OCI-LY7 (cell line): Measurements from ENCODE around the gene PHF21B. TPM values are rescaled to one million over a fixed set of nuclear protein-coding genes. Genes with fewer than 3 reads are reported as not detected.

Experiments used
- BruUV-seq: library from RNA; stranded (reverse); fragments of 400-500 nt; replicated peaks from 2 replicates; lab custom pipeline; 2021; lab: Mats Ljungman, UMichigan
- CTCF ChIA-PET: fragments of 300-600 bp; sonication (Branson Sonifier 250); formaldehyde crosslinking; loops from one replicate; lab custom pipeline; 2022; ENCODE audit warnings: antibody characterized with exemption; ENCODE audit not compliant: unreplicated experiment; lab: Charles Lee
- POLR2A ChIA-PET: fragments of 300-600 bp; sonication (Branson Sonifier 250); formaldehyde crosslinking; loops from one replicate; lab custom pipeline; 2022; ENCODE audit warnings: antibody characterized with exemption; lab: Charles Lee
- DNase-seq: peaks from one replicate; pipeline ENCODE4 v3.0.0-alpha.2; 2015; ENCODE audit warnings: low spot score
- H2AFZ ChIP-seq: fragments of 200-600 bp; sonication (generic), shearing (Covaris generic); 2 replicates; pipeline ENCODE4 v1.6.1; 2014; ENCODE audit warnings: mild to moderate bottlenecking, antibody characterized with exemption, low read length, moderate library complexity
- H3K27ac ChIP-seq: fragments of 200-600 bp; sonication (generic); 2 replicates; pipeline ENCODE4 v1.5.1; 2014; ENCODE audit warnings: mixed run types, low read depth, mild to moderate bottlenecking, moderate library complexity, low read length, inconsistent platforms; ENCODE audit not compliant: poor library complexity, severe bottlenecking
- H3K36me3 ChIP-seq: fragments of 200-600 bp; sonication (generic); 2 replicates; pipeline ENCODE4 v1.6.1; 2014; ENCODE audit warnings: mild to moderate bottlenecking, antibody characterized with exemption, low read length, moderate library complexity, mixed read lengths; ENCODE audit not compliant: insufficient read depth
- H3K4me1 ChIP-seq: fragments of 200-600 bp; sonication (generic); 2 replicates; pipeline ENCODE4 v1.5.1; 2014; ENCODE audit warnings: mild to moderate bottlenecking, low read length; ENCODE audit not compliant: insufficient read depth, poor library complexity, severe bottlenecking
- H3K4me2 ChIP-seq: fragments of 200-600 bp; sonication (generic); 2 replicates; pipeline ENCODE4 v1.6.1; 2014; ENCODE audit warnings: mild to moderate bottlenecking, low read length
- H3K4me3 ChIP-seq: fragments of 200-600 bp; sonication (generic); 2 replicates; pipeline ENCODE4 v1.5.1; 2014; ENCODE audit warnings: mild to moderate bottlenecking, low read depth, low read length; ENCODE audit not compliant: poor library complexity, severe bottlenecking
- H3K79me2 ChIP-seq: fragments of 200-600 bp; sonication (generic); 2 replicates; pipeline ENCODE4 v1.6.1; 2016; ENCODE audit warnings: low read depth, mild to moderate bottlenecking, low read length, moderate library complexity, mixed read lengths; ENCODE audit not compliant: insufficient read depth
- H3K9me2 ChIP-seq: fragments of 200-600 bp; sonication (generic); 2 replicates; pipeline ENCODE4 v1.6.1; 2016; ENCODE audit warnings: mild to moderate bottlenecking, low read length, mixed read lengths; ENCODE audit not compliant: insufficient read depth
- H3K9me3 ChIP-seq: fragments of 200-600 bp; sonication (generic); 2 replicates; pipeline ENCODE4 v1.6.1; 2014; ENCODE audit warnings: mild to moderate bottlenecking, mixed run types, low read length, mixed read lengths
- H4K20me1 ChIP-seq: fragments of 200-600 bp; sonication (generic); 2 replicates; pipeline ENCODE4 v1.6.1; 2014; ENCODE audit warnings: mild to moderate bottlenecking, antibody characterized with exemption, low read length, moderate library complexity, mixed read lengths; ENCODE audit not compliant: insufficient read depth
- EZH2phosphoT487 ChIP-seq: fragments of 200-600 bp; sonication (generic); IDR thresholded peaks from 2 replicates; pipeline ENCODE4 v1.6.1; 2018; ENCODE audit warnings: low read depth, borderline replicate concordance, mild to moderate bottlenecking, mixed run types, antibody characterized with exemption, low read length, moderate library complexity, mixed read lengths
- intact Hi-C: fragments of 100-400 bp; cut with micrococcal nuclease; formaldehyde crosslinking; loops from one replicate; pipeline ENCODE4 v1.10.0; 2022; ENCODE audit not compliant: unreplicated experiment
- total RNA-seq, 2 experiments: library from RNA; depleted of rRNA in 1 of 2; stranded (reverse); fragments of >200 nt in 1 of 2; shearing (Covaris generic) in 1 of 2; gene quantifications; 2 replicates each; pipeline ENCODE4 v1.2.3, GENCODE V29; 2014 to 2022
- TF ChIP-seq, protein P1 (sequence below): fragments of 200-600 bp; sonication (generic); conservative IDR thresholded peaks from 2 replicates; pipeline ENCODE4 v1.5.1; 2014; ENCODE audit warnings: mild to moderate bottlenecking, antibody characterized with exemption, low read length, moderate library complexity, mixed read lengths

PHF21B gene
- total RNA-seq, 2 experiments from 2014 or later = 9.4 to 12.4 TPM

DNA sequence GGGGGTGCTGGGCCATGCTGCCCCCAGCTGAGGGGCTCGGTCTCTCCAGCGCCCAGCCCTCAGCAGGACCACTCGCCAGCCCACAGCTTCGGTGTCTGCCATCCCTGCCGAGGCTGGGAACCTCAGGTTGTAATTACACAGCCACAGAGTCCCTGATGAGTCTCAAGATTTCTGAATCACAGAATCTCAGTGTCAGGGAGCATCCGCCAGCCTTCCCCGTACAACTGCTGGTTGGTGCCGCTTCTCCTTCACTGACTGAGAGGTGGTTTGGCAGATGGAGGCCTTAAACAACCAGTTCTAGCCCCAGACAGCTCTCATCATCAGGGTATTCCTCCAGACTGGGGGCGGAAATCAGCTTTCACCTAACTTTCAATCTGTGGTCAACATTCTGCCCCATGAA lies 13.7 kb downstream of the PHF21B start:
- no peaks in the 10 kb centered on the region for H3K79me2 ChIP-seq
- TF ChIP-seq EZH2phosphoT487 = no peak
- TF ChIP-seq, protein P1, sequence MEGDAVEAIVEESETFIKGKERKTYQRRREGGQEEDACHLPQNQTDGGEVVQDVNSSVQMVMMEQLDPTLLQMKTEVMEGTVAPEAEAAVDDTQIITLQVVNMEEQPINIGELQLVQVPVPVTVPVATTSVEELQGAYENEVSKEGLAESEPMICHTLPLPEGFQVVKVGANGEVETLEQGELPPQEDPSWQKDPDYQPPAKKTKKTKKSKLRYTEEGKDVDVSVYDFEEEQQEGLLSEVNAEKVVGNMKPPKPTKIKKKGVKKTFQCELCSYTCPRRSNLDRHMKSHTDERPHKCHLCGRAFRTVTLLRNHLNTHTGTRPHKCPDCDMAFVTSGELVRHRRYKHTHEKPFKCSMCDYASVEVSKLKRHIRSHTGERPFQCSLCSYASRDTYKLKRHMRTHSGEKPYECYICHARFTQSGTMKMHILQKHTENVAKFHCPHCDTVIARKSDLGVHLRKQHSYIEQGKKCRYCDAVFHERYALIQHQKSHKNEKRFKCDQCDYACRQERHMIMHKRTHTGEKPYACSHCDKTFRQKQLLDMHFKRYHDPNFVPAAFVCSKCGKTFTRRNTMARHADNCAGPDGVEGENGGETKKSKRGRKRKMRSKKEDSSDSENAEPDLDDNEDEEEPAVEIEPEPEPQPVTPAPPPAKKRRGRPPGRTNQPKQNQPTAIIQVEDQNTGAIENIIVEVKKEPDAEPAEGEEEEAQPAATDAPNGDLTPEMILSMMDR = no peak
- H3K4me3 ChIP-seq = no peak overlapping the region
- no peaks in the 10 kb centered on the region for H3K9me2 ChIP-seq
- H3K27ac ChIP-seq = no peak overlapping the region
- H3K9me3 ChIP-seq = no peaks in the 10 kb centered on the region
- no peaks in the 10 kb centered on the region; the same call in 1 of the 2 replicates for H4K20me1 ChIP-seq
- ChIA-PET CTCF (no interaction called here), POLR2A (no interaction called here)
- no peak overlapping the region for H3K4me2 ChIP-seq
- H2AFZ ChIP-seq = no peak overlapping the region
- no peak for DNase-seq
- no TSS peak for BruUV-seq
- intact Hi-C loops = no loop called here
- H3K36me3 ChIP-seq = peaks cover under 1% of the 10 kb centered on the region; the same call in 1 of the 2 replicates
- H3K4me1 ChIP-seq = no peaks in the 10 kb centered on the region

GRCh38 chr22:44995715-44996114 lies 14.1 kb downstream of the PHF21B start:
- no peak for DNase-seq
- Histone ChIP-seq H3K9me2 (no peaks in the 10 kb centered on the region), H3K4me3 (no peak overlapping the region), H3K4me2 (no peak overlapping the region), H3K4me1 (no peaks in the 10 kb centered on the region), H4K20me1 (no peaks in the 10 kb centered on the region; the same call in 1 of the 2 replicates), H3K9me3 (no peaks in the 10 kb centered on the region), H3K79me2 (no peaks in the 10 kb centered on the region), H3K36me3 (no peaks in the 10 kb centered on the region), H2AFZ (no peak overlapping the region), H3K27ac (no peak overlapping the region)
- ChIA-PET CTCF (no interaction called here), POLR2A (no interaction called here)
- intact Hi-C loops = no loop called here
- no TSS peak for BruUV-seq
- no peak for TF ChIP-seq EZH2phosphoT487

- no TSS peak for BruUV-seq
- Histone ChIP-seq H3K4me2 (no peak overlapping the region), H3K27ac (no peak overlapping the region), H3K9me2 (no peaks in the 10 kb centered on the region), H3K36me3 (no peaks in the 10 kb centered on the region), H2AFZ (no peak overlapping the region), H3K9me3 (no peaks in the 10 kb centered on the region), H3K4me3 (no peak overlapping the region), H4K20me1 (no peaks in the 10 kb centered on the region; the same call in 1 of the 2 replicates), H3K4me1 (no peaks in the 10 kb centered on the region), H3K79me2 (no peaks in the 10 kb centered on the region)
- POLR2A ChIA-PET = no interaction called here
- intact Hi-C loops = no loop called here
- no peak for DNase-seq
- CTCF ChIA-PET = no interaction called here
- TF ChIP-seq, protein P1 = no peak
- TF ChIP-seq EZH2phosphoT487 = no peak
Measured at GRCh38 chr22:44995105-44995514, 14.7 kb downstream of the PHF21B start.
